BJ (cell line): ENCODE data around the gene TNNC1. TPM values are rescaled to one million over a fixed set of nuclear protein-coding genes. Genes with fewer than 3 reads are reported as not detected.

Source experiments
- CTCF ChIA-PET: fragments of 350-600 bp; formaldehyde crosslinking; extraction: SDS; loops from one replicate; lab custom pipeline; 2021; ENCODE audit warnings: antibody characterized with exemption, inconsistent platforms; lab: Yijun Ruan, JAX
- POLR2A ChIA-PET: fragments of 300-600 bp; sonication (Branson Sonifier 250); formaldehyde crosslinking; extraction: SDS; loops from one replicate; lab custom pipeline; 2021; ENCODE audit warnings: antibody characterized with exemption; lab: Charles Lee
- DNase-seq: peaks from one replicate; pipeline ENCODE4 v3.0.0-alpha.2; 2011; ENCODE audit warnings: low read depth
- H3K27me3 ChIP-seq: 2 replicates; pipeline ENCODE4 v1.6.0; 2011; ENCODE audit warnings: low read length; ENCODE audit not compliant: control insufficient read depth, insufficient read depth
- H3K36me3 ChIP-seq: 2 replicates; pipeline ENCODE4 v1.5.1; 2011; ENCODE audit warnings: low read length; ENCODE audit not compliant: control insufficient read depth, insufficient read depth
- H3K4me3 ChIP-seq: 2 replicates; pipeline ENCODE4 v1.5.1; 2011; ENCODE audit warnings: low read depth, mild to moderate bottlenecking, control low read depth, low read length
- CTCF ChIP-seq: IDR thresholded peaks from 2 replicates; pipeline ENCODE4 v1.5.1; 2011; ENCODE audit warnings: low read depth, mild to moderate bottlenecking, control low read depth, inconsistent platforms, low read length, moderate library complexity; ENCODE audit not compliant: insufficient read depth
- polyA plus RNA-seq: library from polyadenylated mRNA; depleted of rRNA; stranded (reverse); fragments of >200 nt; gene quantifications from 2 replicates; pipeline ENCODE4 v1.2.3, GENCODE V29; 2011

The TNNC1 gene
- polyA plus RNA-seq, 1 experiment = 1.7 TPM

DNA sequence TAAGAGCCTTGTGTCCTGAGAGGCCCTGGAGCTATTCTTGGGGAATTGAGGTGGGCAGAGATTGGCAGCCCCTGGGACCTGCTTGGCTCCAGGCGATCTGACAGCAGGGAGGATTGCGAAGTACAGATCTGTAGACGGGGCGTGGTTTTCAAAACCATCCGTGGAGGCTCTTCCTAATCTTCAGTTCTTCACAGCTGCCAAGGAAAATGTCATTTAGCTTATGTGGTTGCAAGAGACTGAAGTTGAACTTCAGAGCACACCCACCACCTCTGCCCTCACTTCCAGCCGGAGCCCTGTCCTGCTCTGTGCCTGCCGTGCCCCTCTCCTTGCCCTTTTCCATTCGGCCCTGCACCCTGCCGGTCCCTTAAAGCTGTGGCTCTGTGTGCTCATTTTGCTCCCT is 14.5 kb upstream of the TNNC1 start:
- POLR2A ChIA-PET = no interaction called here
- H3K4me3 ChIP-seq = no peak overlapping the region
- no peak for TF ChIP-seq CTCF
- peaks cover 30% of the 10 kb centered on the region for H3K36me3 ChIP-seq
- CTCF ChIA-PET = interaction anchor here (1.0 to 1.5 kb wide), 4 partner anchors 14 to 56 kb away, joined by 3 to 5 read pairs (median 4); no protein-coding TSS in a partner anchor
- no peaks in the 10 kb centered on the region for H3K27me3 ChIP-seq
- no peak for DNase-seq

DNA sequence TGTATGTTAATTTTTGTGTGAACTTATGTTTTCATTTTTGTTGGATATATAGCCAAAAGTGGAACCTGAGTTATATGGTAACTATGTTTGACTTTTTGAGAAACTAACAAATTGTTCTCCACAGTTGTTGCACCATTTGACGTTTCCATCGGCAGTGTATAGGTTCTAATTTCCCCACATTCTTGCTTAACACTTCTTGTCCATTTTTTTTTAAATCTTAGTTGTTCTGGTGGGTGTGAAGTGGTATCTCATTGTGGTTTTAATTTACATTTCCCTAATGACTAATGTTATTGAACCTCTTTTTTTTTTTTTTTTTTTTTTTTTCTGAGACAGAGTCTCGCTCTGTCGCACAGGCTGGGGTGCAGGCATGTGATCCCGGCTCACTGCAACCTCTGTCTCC is 9.6 kb upstream of the TNNC1 start:
- ChIA-PET CTCF (no interaction called here), POLR2A (no interaction called here)
- TF ChIP-seq CTCF = no peak
- no peak overlapping the region for H3K4me3 ChIP-seq
- H3K36me3 ChIP-seq = peaks cover 17% of the 10 kb centered on the region
- no peaks in the 10 kb centered on the region for H3K27me3 ChIP-seq
- DNase-seq = no peak

DNA sequence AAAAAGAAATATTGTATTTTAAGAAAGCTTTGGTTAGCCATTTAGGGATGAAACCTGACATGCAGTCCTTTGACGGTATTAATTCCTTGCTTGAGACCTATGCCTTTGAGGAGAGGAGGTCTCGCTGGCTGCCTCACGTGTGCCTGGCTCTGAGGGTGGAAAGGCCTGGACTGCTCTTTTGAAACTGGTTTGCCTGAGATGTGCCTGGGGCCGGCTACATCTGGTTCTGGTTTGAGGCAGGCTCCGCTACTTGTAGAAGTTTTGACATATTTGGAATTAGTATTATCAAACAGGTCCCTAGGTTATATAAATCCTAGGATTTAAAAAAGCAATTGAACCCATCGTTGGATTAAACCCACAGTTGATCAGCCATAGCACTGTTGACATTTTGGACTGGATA is 8.0 kb upstream of the TNNC1 start:
- POLR2A ChIA-PET = interaction anchor here (0.6 kb wide), 2 partner anchors 36 to 281 kb away, joined by 6 to 9 read pairs; no protein-coding TSS in a partner anchor
- no peak for TF ChIP-seq CTCF
- no peak for DNase-seq
- H3K36me3 ChIP-seq = peaks cover 21% of the 10 kb centered on the region
- no peak overlapping the region for H3K4me3 ChIP-seq
- H3K27me3 ChIP-seq = no peaks in the 10 kb centered on the region
- CTCF ChIA-PET = interaction anchor here (1.0 to 1.5 kb wide), 3 partner anchors 15 to 48 kb away, joined by 3 to 5 read pairs (median 4); no protein-coding TSS in a partner anchor

GRCh38 chr3:52458770-52459545 is 5.1 kb upstream of the TNNC1 start:
- POLR2A ChIA-PET = interaction anchor here (0.6 kb wide), 1 partner anchor 242 kb away, joined by 4 read pairs; no protein-coding TSS in a partner anchor
- Histone ChIP-seq H3K4me3 (no peak overlapping the region), H3K36me3 (peaks cover 18% of the 10 kb centered on the region), H3K27me3 (no peaks in the 10 kb centered on the region)
- DNase-seq = no peak
- CTCF ChIA-PET = interaction anchor here (1.7 to 4.5 kb wide), 2 partner anchors 12 to 31 kb away, joined by 5 to 31 read pairs; partner anchors contain the start of gene SEMA3G
- no peak for TF ChIP-seq CTCF

DNA sequence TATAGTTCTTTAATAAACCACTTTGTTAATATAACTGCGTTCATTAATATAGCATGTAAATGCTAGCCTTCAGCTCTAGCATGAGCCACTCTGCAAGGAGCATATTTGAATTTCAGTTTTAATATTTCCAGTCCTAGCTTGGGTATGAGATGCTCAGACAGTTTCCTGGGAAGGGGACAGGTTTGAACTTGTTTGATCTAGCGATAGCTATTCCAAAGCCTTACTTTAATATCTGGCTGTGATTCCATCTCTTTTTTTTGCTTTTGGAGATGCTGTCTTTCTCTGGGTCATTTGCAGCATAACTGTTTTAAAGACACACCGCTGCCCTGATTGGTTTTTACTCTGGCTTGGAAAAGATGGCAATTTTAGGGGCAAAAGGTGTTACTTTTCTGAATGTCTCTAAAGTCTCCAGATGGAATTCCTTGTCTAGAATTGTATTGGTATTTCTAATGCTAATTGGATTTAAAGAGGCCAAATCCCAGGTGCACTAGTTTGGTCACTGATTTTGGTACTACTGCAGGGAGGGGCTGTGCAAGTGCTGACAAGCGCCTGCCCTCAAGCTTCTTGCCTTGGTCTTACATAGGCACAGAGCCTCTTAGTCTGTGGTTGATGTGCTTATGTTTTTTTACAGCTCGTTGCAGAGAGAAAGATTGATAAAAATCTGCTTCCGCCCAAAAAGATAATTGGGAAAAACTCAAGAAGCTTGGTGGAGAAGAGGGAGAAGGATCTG is 4.4 kb upstream of the TNNC1 start:
- Histone ChIP-seq H3K4me3 (no peak overlapping the region), H3K36me3 (peaks cover 18% of the 10 kb centered on the region), H3K27me3 (no peaks in the 10 kb centered on the region)
- no peak for DNase-seq
- POLR2A ChIA-PET = no interaction called here
- no peak for TF ChIP-seq CTCF
- CTCF ChIA-PET = interaction anchor here (1.7 to 4.5 kb wide), 2 partner anchors 12 to 30 kb away, joined by 5 to 31 read pairs; partner anchors contain the start of gene SEMA3G
